GM19372 (cell line): Measurements from ENCODE around the gene GALNT10.

Experiments used
- ATAC-seq: cut with Tn5 transposase; IDR thresholded peaks from one replicate; pipeline ENCODE4 v1.9.1; 2021; ENCODE audit warnings: mild to moderate bottlenecking, low read depth, moderate library complexity; ENCODE audit not compliant: unreplicated experiment

Gene GALNT10

DNA sequence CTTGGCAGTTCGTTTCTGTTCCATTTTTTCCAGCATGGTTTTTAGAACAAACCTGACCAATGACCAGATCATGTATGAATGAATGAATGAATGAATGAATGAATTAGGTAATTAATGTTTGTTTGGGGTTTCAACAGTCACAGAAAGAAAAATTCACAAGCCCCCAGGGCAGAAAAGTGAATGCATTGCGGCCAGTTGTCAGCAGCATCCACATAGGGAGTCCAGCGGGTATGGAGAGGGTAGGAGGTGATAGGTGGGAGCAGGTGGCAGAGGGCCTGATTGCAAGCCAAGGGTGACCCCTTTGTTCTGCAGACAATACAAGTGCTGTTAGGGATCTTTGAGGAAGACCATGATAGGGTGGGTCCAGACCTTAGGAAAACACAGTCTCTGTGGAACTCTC is 205.6 kb downstream of the GALNT10 start:
- no peak for ATAC-seq

DNA sequence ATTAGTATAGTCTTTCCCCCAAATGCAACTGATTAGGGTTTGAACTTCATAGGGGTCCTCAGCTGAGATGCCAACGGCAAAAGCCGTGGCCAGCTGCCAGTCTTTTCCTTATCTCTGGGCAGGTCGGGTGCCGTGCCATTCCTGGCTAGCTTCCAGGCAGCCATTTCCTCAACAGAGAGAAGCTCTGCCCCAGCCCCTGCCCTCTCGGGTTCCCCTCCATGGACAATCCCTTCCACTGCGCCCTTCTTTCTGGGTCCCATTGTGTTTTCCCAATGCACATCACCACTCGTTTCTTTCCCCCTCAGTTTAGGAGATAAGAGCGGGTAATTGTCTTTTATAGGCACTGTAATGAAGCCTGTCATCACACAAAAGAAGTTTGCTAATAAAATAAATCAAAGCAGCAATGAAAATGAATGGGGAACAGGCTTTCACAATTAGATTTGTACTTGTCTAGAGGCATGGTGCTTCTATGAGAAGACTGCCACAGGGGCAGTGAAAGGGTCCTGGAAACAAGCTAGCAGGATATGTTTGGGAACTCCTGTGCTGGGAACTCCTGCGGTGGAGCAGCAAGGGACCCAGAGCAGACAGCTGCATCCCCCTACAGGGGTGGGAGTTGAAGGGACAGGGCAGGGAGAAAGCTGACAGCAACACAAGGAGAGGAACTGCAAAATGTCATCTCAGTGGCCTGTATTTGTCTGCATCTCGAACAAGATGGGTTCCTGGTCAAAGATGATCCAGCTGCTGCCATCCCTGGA is 207.3 kb downstream of the GALNT10 start:
- no peak for ATAC-seq

DNA sequence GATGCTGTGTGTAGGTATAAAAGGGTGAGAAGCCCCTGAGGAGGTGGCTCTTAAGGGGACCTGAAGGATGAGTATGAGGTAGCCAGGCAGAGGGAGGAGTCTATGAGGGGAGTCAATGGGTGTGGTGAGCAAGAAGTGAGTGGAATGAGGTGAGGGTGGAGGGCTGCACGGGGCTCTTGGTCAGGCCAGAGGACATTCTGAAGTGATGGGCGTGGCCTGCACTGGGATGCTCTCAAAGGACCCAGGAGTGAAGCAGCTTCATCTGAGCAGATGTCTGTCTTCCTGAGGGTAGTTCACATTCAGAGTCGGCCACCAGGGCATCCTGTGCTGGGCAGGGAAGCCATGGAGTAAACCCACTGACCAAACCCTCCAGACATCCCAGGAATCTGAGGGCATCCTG is 210.1 kb downstream of the GALNT10 start:
- ATAC-seq: no peak

GRCh38 chr5:154401355-154401754 is 210.8 kb downstream of the GALNT10 start:
- ATAC-seq: no peak

DNA sequence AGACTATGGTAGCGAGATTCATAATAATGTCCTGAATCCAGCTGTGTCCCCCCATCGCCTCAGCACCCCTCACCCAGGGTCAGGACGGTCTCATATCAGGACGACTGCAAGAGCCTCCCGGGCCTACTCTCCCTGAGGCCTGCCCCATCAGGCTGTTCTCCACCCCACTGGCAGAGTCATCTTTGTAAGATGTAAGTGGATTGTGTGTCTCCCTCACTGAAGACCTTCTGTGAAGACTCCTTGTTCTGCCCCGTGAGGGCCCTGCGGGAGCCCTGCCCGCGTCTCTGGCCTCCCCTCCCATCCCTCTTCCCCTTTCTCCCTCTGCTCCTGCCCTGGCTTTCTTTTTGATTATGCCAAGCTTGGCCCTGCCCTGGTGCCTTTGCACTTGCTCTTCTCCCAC is 211.4 kb downstream of the GALNT10 start:
- ATAC-seq: no peak

DNA sequence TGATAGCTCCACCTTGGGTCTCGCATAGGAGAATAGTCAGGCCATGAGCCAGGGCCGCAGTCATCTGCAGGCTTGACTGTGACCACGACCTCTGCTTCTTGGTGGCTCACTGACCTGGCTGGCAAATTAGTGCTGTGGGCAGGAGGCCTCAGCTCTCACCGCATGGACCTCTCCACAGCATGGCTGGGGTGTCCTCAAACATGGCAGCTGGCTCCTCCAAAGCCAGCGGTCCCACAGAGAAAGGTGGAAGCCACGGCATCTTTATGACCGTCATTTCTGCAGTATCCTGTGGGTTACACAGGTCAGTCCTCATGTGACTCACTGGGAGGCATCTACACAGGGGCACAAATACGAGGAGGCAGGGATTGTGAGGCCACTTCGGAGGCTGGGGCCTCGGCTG is 212.1 kb downstream of the GALNT10 start:
- no peak for ATAC-seq

DNA sequence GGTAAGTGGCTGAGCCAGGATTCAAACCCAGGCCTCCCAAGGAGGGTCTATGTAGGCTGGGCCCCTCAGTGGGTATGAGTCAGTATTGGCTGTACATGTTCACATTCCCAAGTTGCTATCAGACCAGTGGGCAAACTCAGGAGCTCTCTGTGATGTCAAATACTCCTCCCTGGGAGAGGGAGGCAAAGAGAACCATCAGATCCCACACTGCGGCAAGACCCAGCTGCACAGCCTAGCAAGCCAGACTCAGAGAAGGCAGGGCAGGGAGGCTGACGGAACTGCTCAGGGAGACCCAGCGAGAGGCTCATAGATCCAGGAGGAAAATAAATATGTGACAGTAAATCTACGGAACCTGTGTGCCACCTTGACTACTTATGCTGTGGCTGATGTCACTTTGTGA is 212.7 kb downstream of the GALNT10 start:
- ATAC-seq: no peak

GRCh38 chr5:154403776-154404387 is 213.3 kb downstream of the GALNT10 start:
- ATAC-seq: no peak

DNA sequence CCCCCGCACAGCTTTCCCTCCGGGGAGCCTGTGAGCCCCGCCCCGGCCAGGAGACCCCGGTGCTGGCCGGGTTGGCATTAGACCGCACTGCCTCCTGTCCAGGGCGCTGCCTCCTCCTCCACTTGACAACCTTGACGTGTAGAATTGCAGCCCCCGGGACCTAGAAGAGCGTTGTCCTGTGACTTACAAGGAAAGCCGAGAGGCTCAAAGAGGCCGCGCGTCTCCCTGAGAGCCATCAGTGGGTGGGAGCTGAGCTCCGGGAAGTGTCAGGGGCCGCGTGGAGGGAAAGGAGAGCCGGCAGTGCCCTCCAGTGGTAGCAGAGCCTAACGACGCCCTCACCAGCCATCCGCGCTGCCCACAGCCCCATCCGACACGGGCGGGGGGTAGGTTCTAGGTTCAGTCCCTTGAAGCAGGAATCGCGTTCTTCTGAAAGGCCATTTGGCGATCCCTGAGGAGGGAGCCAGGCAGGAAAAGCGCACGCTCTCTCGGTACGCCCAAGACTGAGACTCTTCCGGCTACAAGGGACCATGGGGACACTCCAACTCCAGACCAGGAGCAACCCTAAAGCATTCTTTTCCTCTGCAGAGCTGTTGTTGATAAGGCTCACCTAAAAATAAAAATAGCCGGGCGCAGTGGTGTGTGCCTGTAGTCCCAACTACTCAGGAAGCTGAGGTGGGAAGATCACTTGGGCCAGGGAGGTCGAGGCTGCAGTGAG is 214.7 kb downstream of the GALNT10 start:
- ATAC-seq: peak; percentile 97

DNA sequence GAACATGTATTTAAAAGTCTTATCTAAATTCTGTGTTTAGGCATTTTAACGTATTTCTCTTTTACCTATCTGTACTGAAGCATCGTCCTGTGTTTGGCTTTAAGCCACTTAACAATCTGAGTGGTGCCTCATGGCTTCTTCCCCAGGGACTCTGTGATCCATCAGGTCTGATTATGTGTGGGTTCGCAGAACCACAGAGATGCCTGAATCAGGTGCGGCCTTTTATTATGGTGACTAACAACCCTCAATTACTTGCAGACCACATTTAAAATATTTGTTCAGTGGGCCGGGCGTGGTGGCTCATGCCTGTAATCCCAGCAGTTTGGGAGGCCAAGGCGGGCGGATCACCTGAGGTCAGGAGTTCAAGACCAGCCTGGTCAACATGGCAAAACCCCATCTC is 215.7 kb downstream of the GALNT10 start:
- no peak for ATAC-seq

- ATAC-seq: no peak
Measured at GRCh38 chr5:154406826-154407225, 216.3 kb downstream of the GALNT10 start.

- ATAC-seq: no peak
Measured at GRCh38 chr5:154408811-154409210, 218.3 kb downstream of the GALNT10 start.

GRCh38 chr5:154409230-154409840 is 218.8 kb downstream of the GALNT10 start:
- ATAC-seq: no peak

DNA sequence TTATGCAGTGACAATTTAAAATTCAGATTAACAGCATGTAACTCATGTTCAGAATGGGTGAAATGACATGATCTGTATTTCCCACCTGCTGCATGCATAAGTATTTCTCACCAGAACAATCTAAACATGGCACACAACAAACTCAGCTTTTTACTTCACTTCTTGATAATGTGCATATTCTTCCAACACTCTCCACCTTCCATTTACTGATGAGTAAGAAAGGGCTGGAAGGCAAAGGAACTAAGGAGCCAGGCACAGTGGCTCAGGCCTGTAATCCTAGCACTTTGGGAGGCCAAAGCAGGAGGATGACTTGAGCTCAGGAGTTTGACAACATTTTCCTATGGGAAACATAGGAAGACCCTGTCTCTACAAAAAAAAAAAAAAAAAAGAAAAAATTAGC is 219.5 kb downstream of the GALNT10 start:
- ATAC-seq: no peak

- no peak for ATAC-seq
Measured at GRCh38 chr5:154410786-154411185, 220.3 kb downstream of the GALNT10 start.

DNA sequence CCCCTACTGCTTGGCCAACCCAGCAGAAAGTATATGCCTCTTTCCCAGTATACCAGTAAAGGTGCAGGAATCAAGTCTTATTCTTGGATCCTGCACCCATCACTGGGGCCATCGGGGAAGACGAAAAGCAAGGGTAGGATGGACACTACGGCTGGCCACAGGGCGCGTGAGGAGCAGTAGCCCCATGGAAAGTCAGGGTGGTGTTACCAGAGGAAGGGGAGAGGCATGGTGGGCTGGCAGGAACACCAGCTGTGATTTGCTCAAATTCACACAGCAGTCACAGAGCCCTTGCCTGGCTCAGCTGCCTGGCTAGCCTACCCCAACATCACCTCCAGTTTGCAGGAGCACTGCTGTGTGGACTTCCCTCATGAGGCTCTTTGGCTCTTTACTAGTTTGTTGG is 220.8 kb downstream of the GALNT10 start:
- no peak for ATAC-seq

DNA sequence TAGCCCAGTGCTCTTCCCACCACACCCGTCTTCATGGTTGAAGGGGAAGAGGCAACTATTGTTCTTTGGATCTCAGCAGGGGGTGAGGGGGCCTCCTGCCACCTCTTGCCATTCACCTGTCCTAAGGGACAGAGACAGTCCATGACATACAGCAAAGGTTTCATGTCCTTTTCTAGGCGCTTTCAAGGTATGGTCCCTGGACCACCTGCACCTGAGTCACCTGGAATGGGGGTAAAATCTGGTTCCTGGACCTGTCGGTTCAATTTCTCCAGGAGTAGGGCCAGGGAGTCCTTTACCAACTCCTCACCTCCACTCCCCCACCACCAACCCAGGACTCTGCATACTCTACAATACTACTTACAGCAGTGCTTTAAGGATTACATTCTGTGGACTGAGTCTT is 221.8 kb downstream of the GALNT10 start:
- no peak for ATAC-seq

DNA sequence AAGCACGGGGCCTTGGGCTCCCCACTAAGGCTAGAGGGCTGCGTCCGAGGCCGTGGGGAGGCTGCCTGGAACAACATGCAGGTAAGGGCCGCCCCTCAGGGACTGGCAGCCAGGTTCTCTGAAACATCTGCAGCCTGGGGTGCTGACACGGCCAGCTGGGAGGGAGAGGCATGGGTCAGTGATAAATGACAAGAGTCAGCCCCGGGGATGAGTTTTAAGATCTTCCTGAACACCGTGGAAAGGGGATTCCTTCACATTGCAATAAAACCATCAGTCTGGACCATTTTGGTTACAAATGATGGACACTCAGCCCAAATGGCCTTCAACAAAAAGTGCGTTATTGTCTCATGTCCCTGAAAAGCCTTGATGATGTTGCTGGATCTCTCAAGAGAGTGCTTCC is 222.4 kb downstream of the GALNT10 start:
- no peak for ATAC-seq

DNA sequence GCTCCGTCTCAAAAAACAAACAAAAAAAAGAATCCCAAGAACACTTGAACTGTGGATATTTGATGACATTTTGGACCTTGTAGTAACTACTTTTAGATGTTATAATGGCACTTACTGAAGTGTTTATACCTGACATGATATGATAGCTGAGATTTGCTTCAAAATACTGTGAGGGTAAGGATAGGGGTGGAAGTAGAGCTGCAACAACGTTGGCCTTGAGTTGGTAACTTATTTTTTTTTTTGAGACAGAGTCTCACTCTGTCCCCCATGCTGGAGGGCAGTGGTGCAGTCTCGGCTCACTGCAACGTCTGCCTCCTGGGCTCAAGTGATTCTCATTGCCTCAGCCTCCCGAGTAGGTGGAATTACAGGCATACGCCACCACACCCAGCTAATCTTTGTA is 224.6 kb downstream of the GALNT10 start:
- no peak for ATAC-seq

DNA sequence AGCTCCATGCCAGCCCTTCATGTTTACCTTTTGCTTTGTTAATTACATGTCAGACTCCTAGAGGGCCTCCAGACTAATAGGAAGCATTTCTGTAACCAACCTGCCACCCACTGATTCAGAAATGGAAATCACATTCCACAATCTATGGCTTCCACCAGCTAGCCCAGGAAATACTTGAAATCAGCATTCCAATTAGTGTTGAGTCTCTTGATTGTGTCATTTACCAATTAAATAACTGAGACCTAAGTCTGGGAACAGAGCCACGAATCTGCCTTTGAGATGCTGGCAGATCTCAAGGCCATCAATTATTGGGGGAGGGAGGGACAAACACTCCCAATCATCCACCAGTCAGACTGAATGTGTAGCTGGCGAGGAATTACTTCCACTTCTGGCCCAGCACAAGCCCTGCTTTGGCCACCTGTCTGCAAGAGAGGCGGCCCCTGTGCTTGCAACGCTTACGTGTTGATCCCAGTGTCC is 227.8 kb downstream of the GALNT10 start:
- ATAC-seq: no peak

DNA sequence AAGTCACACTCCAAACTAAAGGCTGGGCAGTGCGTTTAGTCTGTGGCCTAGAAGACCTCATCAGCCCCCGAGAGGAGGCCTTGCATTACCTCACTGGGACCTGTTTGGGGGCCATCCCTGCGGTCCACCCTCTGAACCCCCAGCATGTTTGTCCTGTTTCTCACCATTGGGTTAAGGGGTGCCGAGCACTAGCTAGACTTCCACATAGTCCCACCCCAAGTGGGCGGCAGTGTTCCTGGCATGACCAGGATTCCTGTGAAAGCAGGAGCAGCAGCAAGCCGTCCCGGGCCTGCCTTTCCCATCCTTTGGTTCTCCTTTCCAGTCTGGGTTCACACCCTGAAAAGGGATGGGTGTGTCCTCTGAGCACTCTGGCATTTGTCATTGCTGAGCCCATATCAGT is 228.7 kb downstream of the GALNT10 start:
- no peak for ATAC-seq
